ENCODE data around the gene MYO1H. TPM values are rescaled to one million over a fixed set of nuclear protein-coding genes. Genes with fewer than 3 reads are reported as not detected.

Gene MYO1H
- total RNA-seq, 2 experiments from 2014 or later: 0.28 to 0.59 TPM

- CTCF ChIA-PET (ENCODE audit: unreplicated experiment): no interaction called here
- H3K36me3 ChIP-seq (ENCODE audit: insufficient read depth, low read length): peaks cover 70% of the 10 kb centered on the region; the same call in 1 of the 2 replicates
- no peak overlapping the region for H2AFZ ChIP-seq (ENCODE audit: low read length)
- no peak overlapping the region for H3K4me2 ChIP-seq (ENCODE audit: low read length)
- BruUV-seq (replicated peaks): no TSS peak
- no peaks in the 10 kb centered on the region for H3K4me1 ChIP-seq (ENCODE audit: insufficient read depth, low read length, poor library complexity, severe bottlenecking)
- H3K9me2 ChIP-seq (ENCODE audit: insufficient read depth, low read length): no peaks in the 10 kb centered on the region
- no peak overlapping the region for H3K4me3 ChIP-seq (ENCODE audit: low read depth, low read length, poor library complexity, severe bottlenecking)
- no peaks in the 10 kb centered on the region for H3K79me2 ChIP-seq (ENCODE audit: insufficient read depth, low read depth, low read length)
- no peak overlapping the region for H3K27ac ChIP-seq (ENCODE audit: low read depth, low read length, poor library complexity, severe bottlenecking)
- no peaks in the 10 kb centered on the region for H4K20me1 ChIP-seq (ENCODE audit: insufficient read depth, low read length)
- POLR2A ChIA-PET: no interaction called here
- TF ChIP-seq EZH2phosphoT487 (IDR thresholded peaks at IDR 0.05; ENCODE audit: borderline replicate concordance, low read depth, low read length): no peak
- TF ChIP-seq, protein P1, sequence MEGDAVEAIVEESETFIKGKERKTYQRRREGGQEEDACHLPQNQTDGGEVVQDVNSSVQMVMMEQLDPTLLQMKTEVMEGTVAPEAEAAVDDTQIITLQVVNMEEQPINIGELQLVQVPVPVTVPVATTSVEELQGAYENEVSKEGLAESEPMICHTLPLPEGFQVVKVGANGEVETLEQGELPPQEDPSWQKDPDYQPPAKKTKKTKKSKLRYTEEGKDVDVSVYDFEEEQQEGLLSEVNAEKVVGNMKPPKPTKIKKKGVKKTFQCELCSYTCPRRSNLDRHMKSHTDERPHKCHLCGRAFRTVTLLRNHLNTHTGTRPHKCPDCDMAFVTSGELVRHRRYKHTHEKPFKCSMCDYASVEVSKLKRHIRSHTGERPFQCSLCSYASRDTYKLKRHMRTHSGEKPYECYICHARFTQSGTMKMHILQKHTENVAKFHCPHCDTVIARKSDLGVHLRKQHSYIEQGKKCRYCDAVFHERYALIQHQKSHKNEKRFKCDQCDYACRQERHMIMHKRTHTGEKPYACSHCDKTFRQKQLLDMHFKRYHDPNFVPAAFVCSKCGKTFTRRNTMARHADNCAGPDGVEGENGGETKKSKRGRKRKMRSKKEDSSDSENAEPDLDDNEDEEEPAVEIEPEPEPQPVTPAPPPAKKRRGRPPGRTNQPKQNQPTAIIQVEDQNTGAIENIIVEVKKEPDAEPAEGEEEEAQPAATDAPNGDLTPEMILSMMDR (conservative IDR thresholded peaks at IDR 0.05; ENCODE audit: low read length): no peak
- no peaks in the 10 kb centered on the region for H3K9me3 ChIP-seq (ENCODE audit: low read length)
- no peak for DNase-seq (ENCODE audit: low spot score)
- intact Hi-C loops (cut with micrococcal nuclease; ENCODE audit: unreplicated experiment): no loop called here
These were observed 144.0 kb downstream of the MYO1H start for GRCh38 chr12:109491671-109492070.

- intact Hi-C loops (cut with micrococcal nuclease; ENCODE audit: unreplicated experiment): no loop called here
- Histone ChIP-seq H3K36me3 (ENCODE audit: insufficient read depth, low read length) (peaks cover 64% of the 10 kb centered on the region; the same call in 1 of the 2 replicates), H3K79me2 (ENCODE audit: insufficient read depth, low read depth, low read length) (no peaks in the 10 kb centered on the region), H2AFZ (ENCODE audit: low read length) (no peak overlapping the region), H3K4me2 (ENCODE audit: low read length) (no peak overlapping the region), H3K4me3 (ENCODE audit: low read depth, low read length, poor library complexity, severe bottlenecking) (no peak overlapping the region), H4K20me1 (ENCODE audit: insufficient read depth, low read length) (no peaks in the 10 kb centered on the region), H3K27ac (ENCODE audit: low read depth, low read length, poor library complexity, severe bottlenecking) (no peak overlapping the region), H3K9me3 (ENCODE audit: low read length) (no peaks in the 10 kb centered on the region), H3K9me2 (ENCODE audit: insufficient read depth, low read length) (no peaks in the 10 kb centered on the region), H3K4me1 (ENCODE audit: insufficient read depth, low read length, poor library complexity, severe bottlenecking) (no peaks in the 10 kb centered on the region)
- TF ChIP-seq, protein P1 (conservative IDR thresholded peaks at IDR 0.05; ENCODE audit: low read length): no peak
- no peak for TF ChIP-seq EZH2phosphoT487 (IDR thresholded peaks at IDR 0.05; ENCODE audit: borderline replicate concordance, low read depth, low read length)
- DNase-seq (ENCODE audit: low spot score): no peak
- CTCF ChIA-PET (ENCODE audit: unreplicated experiment): no interaction called here
- POLR2A ChIA-PET: no interaction called here
- no TSS peak for BruUV-seq (replicated peaks)
These were observed 144.7 kb downstream of the MYO1H start for GRCh38 chr12:109492371-109492770.

DNA sequence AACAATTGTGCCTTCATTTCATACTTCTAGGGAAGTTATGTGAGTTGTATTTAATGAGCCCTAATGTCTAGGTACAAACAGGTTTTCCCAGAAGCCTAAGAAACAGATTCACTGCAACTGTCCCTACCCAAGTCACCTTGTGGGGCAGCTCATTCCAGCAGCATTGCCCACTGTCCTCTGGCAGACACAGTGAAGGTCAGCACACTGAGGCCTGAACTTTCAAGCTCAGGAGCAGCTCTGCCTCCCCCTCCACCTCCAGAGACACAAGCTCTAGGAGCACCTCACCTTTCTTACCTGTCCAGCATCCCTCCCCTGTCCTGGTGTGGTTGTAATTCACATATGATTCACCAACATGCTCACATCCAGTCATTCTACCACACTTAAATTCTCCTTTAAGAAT lies 145.4 kb downstream of the MYO1H start:
- no peak for DNase-seq (ENCODE audit: low spot score)
- H3K27ac ChIP-seq (ENCODE audit: low read depth, low read length, poor library complexity, severe bottlenecking): no peak overlapping the region
- no peaks in the 10 kb centered on the region for H3K4me1 ChIP-seq (ENCODE audit: insufficient read depth, low read length, poor library complexity, severe bottlenecking)
- BruUV-seq (replicated peaks): no TSS peak
- H3K9me2 ChIP-seq (ENCODE audit: insufficient read depth, low read length): no peaks in the 10 kb centered on the region
- H4K20me1 ChIP-seq (ENCODE audit: insufficient read depth, low read length): no peaks in the 10 kb centered on the region
- H2AFZ ChIP-seq (ENCODE audit: low read length): no peak overlapping the region
- intact Hi-C loops (cut with micrococcal nuclease; ENCODE audit: unreplicated experiment): no loop called here
- no peaks in the 10 kb centered on the region for H3K9me3 ChIP-seq (ENCODE audit: low read length)
- H3K4me2 ChIP-seq (ENCODE audit: low read length): no peak overlapping the region
- ChIA-PET CTCF (ENCODE audit: unreplicated experiment) (no interaction called here), POLR2A (no interaction called here)
- peaks cover 64% of the 10 kb centered on the region; the same call in 1 of the 2 replicates for H3K36me3 ChIP-seq (ENCODE audit: insufficient read depth, low read length)
- H3K79me2 ChIP-seq (ENCODE audit: insufficient read depth, low read depth, low read length): no peaks in the 10 kb centered on the region
- H3K4me3 ChIP-seq (ENCODE audit: low read depth, low read length, poor library complexity, severe bottlenecking): no peak overlapping the region
- no peak for TF ChIP-seq EZH2phosphoT487 (IDR thresholded peaks at IDR 0.05; ENCODE audit: borderline replicate concordance, low read depth, low read length)
- TF ChIP-seq, protein P1 (conservative IDR thresholded peaks at IDR 0.05; ENCODE audit: low read length): no peak

Data from OCI-LY7 (cell line).